GM12878 (cell line): ENCODE data around the gene INTU. TPM values are rescaled to one million over a fixed set of nuclear protein-coding genes. Genes with fewer than 3 reads are reported as not detected.

Experiments used
- ATAC-seq: fragments of 200-7000 bp; cut with Tn5 transposase; 3 replicates; pipeline ENCODE4 v1.9.1; 2020; ENCODE audit warnings: mild to moderate bottlenecking, moderate library complexity
- BruUV-seq: library from RNA; stranded (reverse); fragments of 400-500 nt; replicated peaks from 2 replicates; lab custom pipeline; 2021; lab: Mats Ljungman, UMichigan
- CTCF ChIA-PET: fragments of 300-600 bp; sonication (Branson Sonifier 250); formaldehyde crosslinking; extraction: SDS; loops from one replicate; lab custom pipeline; 2021; ENCODE audit warnings: inconsistent platforms; lab: Yijun Ruan, JAX
- POLR2A ChIA-PET: fragments of 350-600 bp; formaldehyde crosslinking; extraction: SDS; loops from one replicate; lab custom pipeline; 2021; ENCODE audit warnings: inconsistent platforms; lab: Charles Lee
- RAD21 ChIA-PET: fragments of 300-600 bp; sonication (Branson Sonifier 250); formaldehyde crosslinking; loops from one replicate; lab custom pipeline; 2023; ENCODE audit warnings: antibody characterized with exemption; ENCODE audit not compliant: unreplicated experiment; lab: Charles Lee
- SMC1A ChIA-PET: fragments of 300-600 bp; sonication (Branson Sonifier 250); formaldehyde crosslinking; loops from one replicate; lab custom pipeline; 2023; ENCODE audit not compliant: unreplicated experiment, uncharacterized antibody; lab: Charles Lee
- DNase-seq: peaks from one replicate; pipeline ENCODE4 v3.0.0-alpha.2; 2011; ENCODE audit warnings: low read depth, low spot score
- FAIRE-seq: peaks from 3 replicates; lab custom pipeline; 2011; peaks lifted over from hg19 to GRCh38; lab: Jason Lieb, UNC
- H2AFZ ChIP-seq: 2 replicates; pipeline ENCODE4 v1.6.0; 2011; ENCODE audit warnings: low read depth, low read length, control low read depth; ENCODE audit not compliant: control insufficient read depth
- H3K27ac ChIP-seq: 2 replicates; pipeline ENCODE4 v1.5.1; 2011; ENCODE audit warnings: control low read depth; ENCODE audit not compliant: control insufficient read depth, insufficient read depth
- H3K27me3 ChIP-seq, 2 experiments: replicated peaks in 1 of 2; 2 replicates each; pipeline versions ENCODE4 v1.6.0 to v1.6.1; 2011; ENCODE audit warnings: low read length in 1 of 2; ENCODE audit not compliant: control insufficient read depth in 2 of 2, insufficient read depth in 2 of 2
- H3K36me3 ChIP-seq, 2 experiments: 2 replicates each; pipeline ENCODE4 v1.5.1; 2011; ENCODE audit warnings: low read length in 1 of 2; ENCODE audit not compliant: control insufficient read depth in 2 of 2, insufficient read depth in 2 of 2
- H3K4me1 ChIP-seq: 2 replicates; pipeline ENCODE4 v1.6.1; 2011; ENCODE audit warnings: mild to moderate bottlenecking, low read length, moderate library complexity, mixed read lengths; ENCODE audit not compliant: control insufficient read depth, insufficient read depth
- H3K4me2 ChIP-seq: 2 replicates; pipeline ENCODE4 v1.6.0; 2011; ENCODE audit warnings: control low read depth; ENCODE audit not compliant: control insufficient read depth, insufficient read depth
- H3K4me3 ChIP-seq: fragments of 200-600 bp; sonication (generic); 2 replicates; pipeline ENCODE4 v1.5.1; 2016
- H3K79me2 ChIP-seq: 2 replicates; pipeline ENCODE4 v1.6.0; 2011; ENCODE audit warnings: low read length; ENCODE audit not compliant: control insufficient read depth, insufficient read depth
- H3K9ac ChIP-seq: 2 replicates; pipeline ENCODE4 v1.8.0; 2011; ENCODE audit warnings: low read length, control low read depth, mixed read lengths; ENCODE audit not compliant: control insufficient read depth, insufficient read depth
- H3K9me3 ChIP-seq: replicated peaks from 3 replicates; pipeline ENCODE4 v1.5.1; 2011; ENCODE audit warnings: mild to moderate bottlenecking, low read length; ENCODE audit not compliant: control insufficient read depth, insufficient read depth
- H4K20me1 ChIP-seq: 2 replicates; pipeline ENCODE4 v1.6.0; 2011; ENCODE audit not compliant: control insufficient read depth, insufficient read depth
- ATF2 ChIP-seq: IDR thresholded peaks from 2 replicates; pipeline ENCODE4 v1.6.1; 2012; ENCODE audit warnings: low read length, inconsistent platforms
- BMI1 ChIP-seq: fragments of 450-650 bp; IDR thresholded peaks from 2 replicates; pipeline ENCODE4 v1.6.1; 2016; ENCODE audit warnings: mild to moderate bottlenecking, moderate library complexity, borderline replicate concordance
- BRCA1 ChIP-seq: IDR thresholded peaks from 2 replicates; pipeline ENCODE4 v1.6.1; 2011; ENCODE audit warnings: low read depth, low read length, improper control_type of control experiment
- CBFB ChIP-seq: IDR thresholded peaks from 2 replicates; pipeline ENCODE4 v1.6.1; 2016; ENCODE audit warnings: antibody characterized with exemption, low read depth
- CTCF ChIP-seq, 3 experiments: IDR thresholded peaks in 2 of 3; conservative IDR thresholded peaks in 1 of 3; 2 replicates each; pipeline ENCODE4 v1.5.1; 2011; ENCODE audit warnings: low read depth in 3 of 3, low read length in 3 of 3, mild to moderate bottlenecking in 3 of 3, control low read depth in 2 of 3, moderate library complexity in 2 of 3, inconsistent platforms in 1 of 3, mixed read lengths in 1 of 3; ENCODE audit not compliant: control insufficient read depth in 2 of 3, insufficient read depth in 1 of 3; ENCODE audit errors: extremely low read depth in 1 of 3
- ESRRA ChIP-seq: IDR thresholded peaks from 2 replicates; pipeline ENCODE4 v1.6.1; 2012; ENCODE audit warnings: mild to moderate bottlenecking, low read length, improper control_type of control experiment
- FOXM1 ChIP-seq: IDR thresholded peaks from 2 replicates; pipeline ENCODE4 v1.6.1; 2012; ENCODE audit warnings: low read depth, mild to moderate bottlenecking, inconsistent platforms, low read length, moderate library complexity
- IKZF2 ChIP-seq, 2 experiments: fragments of 450-650 bp; IDR thresholded peaks; 2 replicates each; pipeline ENCODE4 v1.6.1; 2017; ENCODE audit warnings: mild to moderate bottlenecking in 2 of 2, moderate library complexity in 2 of 2
- KAT2A ChIP-seq: conservative IDR thresholded peaks from 2 replicates; pipeline ENCODE4 v1.6.1; 2011; ENCODE audit warnings: low read depth, low read length; ENCODE audit not compliant: control insufficient read depth
- MEF2A ChIP-seq: IDR thresholded peaks from 2 replicates; pipeline ENCODE4 v1.6.1; 2011; ENCODE audit warnings: low read depth, mild to moderate bottlenecking, low read length, moderate library complexity; ENCODE audit not compliant: insufficient read depth
- MYB ChIP-seq: fragments of 150-350 bp; IDR thresholded peaks from 2 replicates; pipeline ENCODE4 v1.6.1; 2014; ENCODE audit warnings: mild to moderate bottlenecking, low read depth, low read length, borderline replicate concordance
- NR2F1 ChIP-seq: fragments of 450-650 bp; conservative IDR thresholded peaks from 2 replicates; pipeline ENCODE4 v1.6.1; 2017; ENCODE audit warnings: mild to moderate bottlenecking
- POU2F2 ChIP-seq: IDR thresholded peaks from 3 replicates; pipeline ENCODE4 v1.6.1; 2011; ENCODE audit warnings: low read depth, mild to moderate bottlenecking, low read length, borderline replicate concordance
- RAD21 ChIP-seq: IDR thresholded peaks from 2 replicates; pipeline ENCODE4 v1.6.1; 2011; ENCODE audit warnings: mild to moderate bottlenecking, low read depth, low read length, moderate library complexity; ENCODE audit not compliant: insufficient read depth
- TAF1 ChIP-seq: IDR thresholded peaks from 2 replicates; pipeline ENCODE4 v1.6.1; 2011; ENCODE audit warnings: mild to moderate bottlenecking, low read depth, low read length, borderline replicate concordance
- WGBS: methylation state at CpG from one replicate; pipeline ENCODE4 v1.1.6; 2016; ENCODE audit warnings: low lambda C conversion rate; ENCODE audit not compliant: insufficient replicate concordance, insufficient coverage; ENCODE audit errors: missing lambda C conversion rate; 5-methylcytosine and 5-hydroxymethylcytosine counted together
- in situ Hi-C: fragments of 300-500 bp; cut with MboI; formaldehyde crosslinking; loops from 9 replicates; pipeline ENCODE4 v1.14.3; 2018; ENCODE audit warnings: mixed read lengths
- intact Hi-C: fragments of 100-400 bp; cut with micrococcal nuclease; formaldehyde crosslinking; loops from one replicate; pipeline ENCODE4 v1.14.2; 2022; ENCODE audit not compliant: unreplicated experiment
- polyA plus RNA-seq, 11 experiments: library from polyadenylated mRNA; depleted of rRNA in 4 of 11; unstranded in 6 of 11; stranded (reverse) in 5 of 11; fragments of >200 nt; fragmentation: Nextera tagmentation in 4 of 11; fragmentation: Illumina TruSeq in 1 of 11; extraction: Ambion mirVana in 4 of 11; extraction: Trizol in 1 of 11; gene quantifications; 1 replicate in 1 of 11; 2 replicates in 10 of 11; pipeline versions ENCODE4 v1.2.1 to v1.2.3, GENCODE V29; 2011 to 2016; ENCODE audit warnings: inconsistent platforms in 2 of 11, missing spikeins in 2 of 11, low read depth in 1 of 11
- total RNA-seq, 4 experiments: library from RNA; depleted of rRNA in 3 of 4; stranded (reverse); fragments of >200 nt in 3 of 4; fragmentation: Illumina TruSeq in 1 of 4; extraction: Trizol in 1 of 4; gene quantifications; 2 replicates each; pipeline versions ENCODE4 v1.2.1 to v1.2.3, GENCODE V29; 2013 to 2021
- TF ChIP-seq, protein P1 (sequence below): fragments of 450-650 bp; IDR thresholded peaks from 2 replicates; pipeline ENCODE4 v1.6.1; 2014; ENCODE audit warnings: mild to moderate bottlenecking
- TF ChIP-seq, protein P2 (sequence below): fragments of 150-350 bp; IDR thresholded peaks from 2 replicates; pipeline ENCODE4 v1.6.1; 2014; ENCODE audit warnings: mild to moderate bottlenecking, low read depth, low read length

Gene INTU
- total and polyA plus RNA-seq, 10 of the 15 experiments (the other 5 are each of a cell fraction or from before 2014, with no cell fraction given): under 0.01 to 0.15 (median 0.01) TPM; not detected in 4

DNA sequence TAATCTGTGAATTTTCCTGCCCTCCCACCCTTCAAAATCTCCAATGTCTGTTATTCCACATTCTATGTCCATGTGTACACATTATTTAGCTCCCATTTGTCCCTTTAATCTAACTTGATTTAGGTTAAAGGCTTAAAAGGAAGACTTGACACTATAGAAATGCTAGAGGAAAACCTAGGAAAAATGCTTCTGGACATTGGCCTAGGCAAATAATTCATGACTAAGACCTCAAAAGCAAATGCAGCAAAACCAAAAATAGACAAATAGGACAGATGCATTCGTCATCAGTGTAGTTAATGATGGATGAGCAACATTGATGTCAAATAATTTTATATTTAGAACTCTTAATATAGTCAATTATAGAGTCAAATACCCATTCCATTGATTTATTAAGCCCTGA is 36.9 kb downstream of the INTU start:
- SMC1A ChIA-PET: interaction anchor here (0.6 to 2.4 kb wide), 2 partner anchors 62 to 886 kb away, joined by 3 to 9 read pairs; partner anchors contain the start of gene SLC25A31
- Histone ChIP-seq H3K4me3 (no peak overlapping the region), H2AFZ (no peak overlapping the region), H3K36me3 (no peaks in the 10 kb centered on the region), H3K9me3 (no peaks in the 10 kb centered on the region), H3K27ac (no peak overlapping the region), H3K79me2 (no peaks in the 10 kb centered on the region), H3K9ac (no peak overlapping the region), H3K27me3 (no peaks in the 10 kb centered on the region; a peak in 1 of 4 replicates), H3K4me1 (no peaks in the 10 kb centered on the region), H3K4me2 (no peak overlapping the region), H4K20me1 (no peaks in the 10 kb centered on the region)
- RAD21 ChIA-PET: no interaction called here
- in situ Hi-C loops (no loop called here), intact Hi-C loops (no loop called here)
- no peak for DNase-seq
- WGBS: 4% methylated on average over 1 of the region's 1 CpG
- CTCF ChIA-PET: no interaction called here
- BruUV-seq: no TSS peak
- ATAC-seq: no peak
- no peak for FAIRE-seq
- TF ChIP-seq TAF1 (no peak), BRCA1 (no peak), NR2F1 (no peak), ATF2 (no peak), MYB (no peak), BMI1 (no peak), RAD21 (no peak), MEF2A (no peak), KAT2A (no peak), IKZF2 (IDR thresholded peaks at IDR 0.05) (no peak), POU2F2 (no peak), FOXM1 (no peak), ESRRA (no peak), CTCF (IDR thresholded peaks at IDR 0.05 in 2 of 3, conservative IDR thresholded peaks at IDR 0.05 in 1 of 3; ENCODE audit: control insufficient read depth in 2 of 3, extremely low read depth in 1 of 3, insufficient read depth in 1 of 3, low read depth in 3 of 3, low read length in 3 of 3) (no peak), CBFB (no peak)
- TF ChIP-seq, protein P1, sequence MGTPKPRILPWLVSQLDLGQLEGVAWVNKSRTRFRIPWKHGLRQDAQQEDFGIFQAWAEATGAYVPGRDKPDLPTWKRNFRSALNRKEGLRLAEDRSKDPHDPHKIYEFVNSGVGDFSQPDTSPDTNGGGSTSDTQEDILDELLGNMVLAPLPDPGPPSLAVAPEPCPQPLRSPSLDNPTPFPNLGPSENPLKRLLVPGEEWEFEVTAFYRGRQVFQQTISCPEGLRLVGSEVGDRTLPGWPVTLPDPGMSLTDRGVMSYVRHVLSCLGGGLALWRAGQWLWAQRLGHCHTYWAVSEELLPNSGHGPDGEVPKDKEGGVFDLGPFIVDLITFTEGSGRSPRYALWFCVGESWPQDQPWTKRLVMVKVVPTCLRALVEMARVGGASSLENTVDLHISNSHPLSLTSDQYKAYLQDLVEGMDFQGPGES: no peak
- TF ChIP-seq, protein P2, sequence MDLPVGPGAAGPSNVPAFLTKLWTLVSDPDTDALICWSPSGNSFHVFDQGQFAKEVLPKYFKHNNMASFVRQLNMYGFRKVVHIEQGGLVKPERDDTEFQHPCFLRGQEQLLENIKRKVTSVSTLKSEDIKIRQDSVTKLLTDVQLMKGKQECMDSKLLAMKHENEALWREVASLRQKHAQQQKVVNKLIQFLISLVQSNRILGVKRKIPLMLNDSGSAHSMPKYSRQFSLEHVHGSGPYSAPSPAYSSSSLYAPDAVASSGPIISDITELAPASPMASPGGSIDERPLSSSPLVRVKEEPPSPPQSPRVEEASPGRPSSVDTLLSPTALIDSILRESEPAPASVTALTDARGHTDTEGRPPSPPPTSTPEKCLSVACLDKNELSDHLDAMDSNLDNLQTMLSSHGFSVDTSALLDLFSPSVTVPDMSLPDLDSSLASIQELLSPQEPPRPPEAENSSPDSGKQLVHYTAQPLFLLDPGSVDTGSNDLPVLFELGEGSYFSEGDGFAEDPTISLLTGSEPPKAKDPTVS: no peak
- POLR2A ChIA-PET: no interaction called here
